Ammon's horn (tissue), 1 donor: ENCODE data around the gene CLSTN3.

Experiments used
- DNase-seq: peaks from one replicate; pipeline ENCODE4 v3.0.0-alpha.2; 2016; ENCODE audit warnings: low spot score

Gene CLSTN3

DNA sequence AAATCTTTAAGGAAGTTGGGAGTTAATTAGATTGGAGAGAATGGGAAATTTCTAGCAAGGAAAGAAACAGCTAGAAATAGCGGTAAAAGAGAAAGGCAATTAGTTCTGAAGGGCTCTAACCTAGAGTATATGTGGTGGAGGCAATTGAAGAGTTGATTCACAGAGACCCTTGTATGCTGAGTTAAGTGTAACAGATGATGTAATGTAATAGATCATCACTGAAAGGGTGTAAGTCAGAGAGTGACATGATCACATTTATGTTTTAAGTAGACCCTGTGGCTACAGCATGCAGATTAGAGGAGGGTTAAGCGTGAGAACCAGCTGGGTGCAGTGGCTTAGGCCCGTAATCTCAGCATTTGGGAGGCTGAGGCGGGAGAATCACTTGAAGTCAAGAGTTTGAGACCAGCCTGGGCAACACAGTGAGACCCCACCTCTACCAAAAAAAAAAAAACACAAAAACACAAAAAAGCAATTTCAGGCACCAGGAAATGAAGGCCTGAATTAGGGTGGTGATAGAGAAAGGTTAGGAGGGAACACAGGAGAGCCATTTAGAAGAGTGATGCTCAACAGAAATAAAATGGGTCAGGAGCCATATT, 4.4 kb upstream of the CLSTN3 start:
- DNase-seq: no peak

DNA sequence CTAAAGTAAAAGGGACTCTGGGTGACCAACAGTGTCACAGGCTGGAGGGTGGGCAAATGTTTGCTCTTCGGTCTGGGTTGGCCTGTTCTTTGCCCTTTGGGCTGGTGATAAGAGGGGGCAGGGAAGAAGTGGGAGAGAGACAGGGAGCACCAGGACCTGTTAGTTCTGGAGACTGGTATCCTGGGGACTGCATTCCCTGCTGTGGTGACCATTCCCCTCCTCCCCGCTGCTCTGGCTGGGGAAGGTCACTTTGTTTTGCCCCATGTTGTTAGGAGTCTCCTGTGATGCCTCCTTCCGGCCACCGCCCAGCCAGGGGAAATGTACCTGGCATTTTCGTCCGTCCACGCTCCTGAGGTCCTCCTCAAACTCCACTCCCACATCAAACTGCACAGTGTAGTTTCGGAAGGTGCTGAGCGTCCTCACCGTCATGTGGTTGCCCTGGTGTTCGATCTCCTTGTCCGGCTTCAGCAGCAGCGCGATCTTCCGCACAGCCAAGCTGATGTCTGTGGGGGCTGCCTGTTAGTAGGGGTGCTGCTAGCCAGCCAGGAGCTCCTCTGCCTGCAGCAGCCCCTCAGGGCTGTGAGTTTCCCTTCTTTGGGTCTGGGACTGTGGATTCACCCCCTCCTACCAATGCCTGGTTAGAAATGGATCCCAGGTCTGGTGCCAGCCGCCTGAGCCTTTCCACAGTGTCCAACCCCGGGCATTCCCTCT, 2.1 kb upstream of the CLSTN3 start:
- DNase-seq: no peak

DNA sequence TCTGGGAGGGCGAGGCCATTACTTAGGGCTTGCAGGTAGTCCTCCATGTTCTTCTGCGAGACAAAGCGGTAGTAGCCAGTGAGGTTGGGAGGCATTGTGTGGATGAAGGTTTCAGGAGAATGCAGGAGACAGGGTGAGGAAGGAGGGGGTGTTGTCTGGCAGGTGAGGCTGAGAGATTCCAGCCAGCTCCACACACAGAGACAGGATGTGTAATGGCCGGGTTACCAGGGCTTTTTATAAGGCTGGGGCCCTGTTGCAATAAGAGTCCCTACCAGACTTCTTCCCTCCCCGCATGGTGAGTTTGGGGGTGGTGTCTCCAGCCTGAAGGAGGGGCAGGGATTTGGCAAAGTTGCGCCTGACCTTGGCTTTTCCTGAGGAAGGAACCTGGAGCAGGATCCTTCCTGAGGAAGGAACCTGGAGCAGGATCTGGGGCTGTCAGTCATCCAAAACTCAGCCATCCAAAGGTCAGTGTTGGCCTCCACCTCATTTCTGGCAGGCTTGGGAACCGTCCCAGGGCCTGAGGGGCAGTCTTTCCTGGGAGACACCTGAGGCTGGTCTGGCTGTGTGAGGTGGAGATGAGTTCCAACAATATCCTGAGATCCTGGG, 1.4 kb upstream of the CLSTN3 start, which contains the start of gene RBP5:
Gene RBP5 (minus strand): TSS at position 209 of the 606 bp plus-strand sequence. CDS start 114 bp downstream, at position 95.
- no peak for DNase-seq

- no peak for DNase-seq
These were observed 792 bp upstream of the CLSTN3 start for GRCh38 chr12:7129287-7129871.

DNA sequence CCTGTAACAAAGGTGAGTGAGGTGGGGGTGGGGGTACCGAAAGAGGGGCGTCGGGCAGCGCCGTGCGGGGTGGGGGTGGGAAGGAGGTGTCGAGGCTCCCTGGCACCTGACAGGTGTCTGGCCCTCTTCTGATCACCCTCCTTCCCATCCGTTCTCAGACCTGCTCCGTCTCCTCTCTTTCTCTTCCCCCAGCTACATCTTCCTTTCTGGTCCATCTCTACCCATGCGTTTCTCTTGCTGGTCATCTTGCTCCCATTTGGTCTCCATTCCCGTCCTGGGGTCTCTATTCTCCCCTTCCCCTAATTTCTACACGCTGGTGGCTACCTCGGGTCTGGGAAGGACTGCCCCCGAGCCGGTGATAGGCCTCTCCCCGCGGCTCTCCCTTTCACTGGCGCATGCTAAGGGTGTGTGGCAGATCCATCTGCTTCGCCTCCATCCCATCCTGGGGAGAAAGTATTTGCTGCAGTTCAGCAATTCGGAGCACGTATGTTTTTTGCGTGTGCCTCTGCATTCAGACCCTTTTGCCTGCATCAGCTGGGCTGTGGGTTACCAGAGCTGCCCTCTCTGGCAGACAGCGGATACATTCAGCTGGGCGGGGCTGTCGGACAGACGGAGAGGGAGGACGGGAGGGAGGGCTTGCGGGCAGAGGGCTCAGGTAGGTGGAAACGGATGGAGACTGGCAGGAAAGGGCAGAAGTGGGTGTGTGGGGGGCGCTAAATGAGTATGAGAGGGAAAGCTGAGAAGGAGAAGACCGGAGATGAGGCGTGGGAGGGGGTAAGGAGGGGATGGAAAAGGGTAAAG, 730 bp downstream of the CLSTN3 start:
- peak; percentile 50 for DNase-seq

- no peak for DNase-seq
These were observed 1.3 kb downstream of the CLSTN3 start for GRCh38 chr12:7131502-7131866.

DNA sequence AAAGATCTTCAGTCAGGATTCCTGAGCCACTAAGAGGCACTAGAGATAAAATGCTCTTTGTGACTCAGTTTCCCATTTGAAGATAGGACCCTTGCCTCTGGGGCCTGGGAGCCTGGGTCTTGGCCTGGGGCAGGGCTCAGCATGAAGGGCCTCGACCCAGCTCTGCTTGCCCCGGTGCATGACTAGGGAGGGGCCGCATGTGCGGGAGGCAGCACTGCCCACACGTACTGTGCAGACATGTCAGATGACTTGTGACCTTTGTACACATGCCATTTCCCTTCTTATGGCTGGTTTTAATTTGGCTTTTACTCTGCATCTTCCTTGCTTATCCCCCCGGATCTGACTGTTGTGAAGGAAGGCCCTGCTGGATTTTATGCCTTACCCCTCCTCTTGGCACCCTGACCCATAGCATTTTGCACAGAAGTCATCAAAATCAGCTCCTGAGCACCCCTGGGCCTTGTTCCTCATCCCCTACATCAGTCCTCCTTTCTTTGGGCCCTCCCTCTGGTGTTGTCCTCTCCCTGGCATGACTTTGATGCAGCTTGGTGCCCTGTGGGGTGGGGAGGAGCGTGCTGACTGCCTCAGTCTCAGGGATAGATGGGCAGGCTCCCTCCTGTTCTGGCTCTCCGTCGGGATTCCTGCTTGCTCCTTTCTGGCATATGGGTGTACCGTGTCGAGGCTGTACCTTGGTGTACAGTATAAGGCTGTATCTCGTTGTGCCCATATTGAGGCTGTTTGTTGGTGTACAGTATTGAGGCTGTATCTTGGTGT, 4.4 kb downstream of the CLSTN3 start:
- no peak for DNase-seq

DNA sequence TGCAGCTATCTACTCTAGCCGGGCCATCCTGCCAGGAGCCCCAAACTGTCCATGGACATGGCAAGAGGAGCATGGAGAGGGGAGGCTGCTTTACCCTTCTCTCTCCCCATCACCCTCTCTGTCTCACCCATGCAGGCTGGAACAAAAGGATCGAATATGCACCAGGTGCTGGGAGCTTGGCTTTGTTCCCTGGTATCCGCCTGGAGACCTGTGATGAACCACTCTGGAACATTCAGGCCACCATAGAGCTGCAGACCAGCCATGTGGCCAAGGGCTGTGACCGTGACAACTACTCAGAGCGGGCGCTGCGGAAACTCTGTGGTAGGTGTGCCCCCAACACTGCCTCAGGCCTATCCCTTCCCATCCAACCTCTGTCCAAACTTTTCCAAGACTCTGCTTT, 5.9 kb downstream of the CLSTN3 start:
- no peak for DNase-seq

DNA sequence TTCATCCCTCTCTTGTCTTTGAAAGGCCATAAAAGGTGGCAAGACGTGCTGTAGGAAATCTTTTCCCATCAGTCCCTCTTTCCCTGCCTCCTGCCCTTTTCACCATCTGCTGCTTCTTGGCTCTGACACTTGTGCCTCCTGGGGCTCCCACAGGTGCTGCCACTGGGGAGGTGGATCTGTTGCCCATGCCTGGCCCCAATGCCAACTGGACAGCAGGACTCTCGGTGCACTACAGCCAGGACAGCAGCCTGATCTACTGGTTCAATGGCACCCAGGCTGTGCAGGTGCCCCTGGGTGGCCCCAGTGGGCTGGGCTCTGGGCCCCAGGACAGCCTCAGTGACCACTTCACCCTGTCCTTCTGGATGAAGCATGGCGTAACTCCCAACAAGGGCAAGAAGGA, 6.5 kb downstream of the CLSTN3 start:
- no peak for DNase-seq

DNA sequence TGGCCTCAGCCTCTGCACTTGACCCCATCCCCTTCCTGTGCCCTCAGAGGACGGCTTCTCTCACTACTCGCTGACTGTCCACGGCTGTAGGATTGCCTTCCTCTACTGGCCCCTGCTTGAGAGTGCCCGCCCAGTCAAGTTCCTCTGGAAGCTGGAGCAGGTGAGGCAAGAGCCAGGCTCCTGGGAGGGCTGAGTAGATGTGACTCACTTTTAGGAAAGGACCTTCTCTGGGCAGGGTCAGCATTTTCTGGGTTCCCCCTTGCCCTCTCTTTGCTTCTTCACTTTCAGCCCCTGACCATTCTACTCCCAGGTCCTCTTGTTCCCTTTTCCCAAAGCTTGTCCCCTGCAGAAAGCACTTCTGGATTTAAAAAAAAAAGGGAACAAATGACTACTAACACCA, 7.7 kb downstream of the CLSTN3 start:
- DNase-seq: no peak

GRCh38 chr12:7139200-7139599, 9.0 kb downstream of the CLSTN3 start:
- no peak for DNase-seq

GRCh38 chr12:7141351-7142005, 11.3 kb downstream of the CLSTN3 start:
- no peak for DNase-seq

DNA sequence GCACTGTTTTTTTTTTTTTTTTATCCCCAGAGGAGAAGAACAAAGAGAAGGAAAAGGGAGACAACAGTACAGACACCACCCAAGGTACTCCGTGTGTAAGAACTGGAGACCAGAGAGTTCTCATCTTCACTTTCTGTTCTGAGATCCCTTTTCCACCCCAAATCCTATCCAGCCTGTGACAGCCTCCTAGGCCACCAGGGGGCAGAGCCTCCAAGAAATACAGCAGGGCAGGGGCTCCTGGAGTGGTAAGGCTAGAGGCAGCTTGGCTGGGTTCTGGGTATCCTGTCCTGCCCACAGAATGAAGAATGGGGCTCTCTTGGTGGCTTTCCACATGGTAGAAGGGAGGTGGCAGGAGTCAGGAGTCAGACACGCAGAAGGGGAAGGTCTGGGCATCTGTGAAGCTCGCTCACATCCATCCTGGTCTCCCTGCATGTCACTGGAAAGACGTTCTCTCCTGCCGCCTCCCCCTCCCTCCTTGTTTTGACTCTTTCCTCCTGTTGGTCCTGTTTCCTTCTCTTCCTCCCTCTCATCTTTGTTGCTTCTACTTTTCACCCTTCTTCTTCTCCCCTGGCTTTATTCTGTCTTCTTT, 12.0 kb downstream of the CLSTN3 start:
- DNase-seq: peak; percentile 45

DNA sequence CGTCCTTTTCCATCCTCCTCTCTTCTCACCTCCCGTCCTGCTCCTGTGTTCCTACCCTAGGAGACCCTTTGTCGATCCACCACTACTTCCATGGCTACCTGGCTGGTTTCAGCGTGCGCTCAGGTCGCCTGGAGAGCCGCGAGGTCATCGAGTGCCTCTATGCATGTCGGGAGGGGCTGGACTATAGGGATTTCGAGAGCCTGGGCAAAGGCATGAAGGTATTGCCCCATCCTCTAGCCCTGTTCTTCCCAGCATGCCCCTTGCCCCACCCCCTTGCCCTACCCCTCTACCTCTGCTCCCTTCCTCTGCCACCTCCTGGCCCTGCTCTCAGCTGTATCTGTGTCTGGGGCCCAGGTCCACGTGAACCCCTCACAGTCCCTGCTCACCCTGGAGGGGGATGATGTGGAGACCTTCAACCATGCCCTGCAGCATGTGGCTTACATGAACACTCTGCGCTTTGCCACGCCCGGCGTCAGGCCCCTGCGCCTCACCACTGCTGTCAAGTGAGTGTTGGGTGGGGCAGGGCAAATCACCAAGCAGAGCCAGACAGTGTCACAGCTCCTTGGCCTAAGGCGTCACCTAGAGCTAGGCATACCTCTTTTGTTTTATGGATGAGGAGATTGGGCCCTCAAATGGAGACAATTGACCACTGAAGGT, 12.8 kb downstream of the CLSTN3 start:
- DNase-seq: no peak

DNA sequence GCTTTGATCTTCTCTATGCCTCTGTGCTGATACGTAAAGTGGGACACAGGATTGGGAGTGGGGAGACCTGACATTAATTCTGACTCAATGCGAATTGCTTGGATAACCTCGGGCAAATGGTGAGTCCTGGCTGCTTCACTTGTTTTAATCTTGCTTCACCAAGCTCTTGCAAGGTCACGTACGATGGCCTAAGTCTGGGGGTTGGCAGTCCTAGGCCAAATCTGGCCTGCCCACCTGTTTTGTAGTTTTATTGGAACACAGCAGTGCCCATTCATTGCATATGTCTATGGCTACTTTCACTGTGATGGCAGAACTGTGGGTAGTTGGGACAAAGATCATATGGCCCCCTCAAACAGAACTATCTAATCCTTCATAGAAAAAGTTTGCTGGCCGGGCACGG, 13.4 kb downstream of the CLSTN3 start:
- DNase-seq: no peak

DNA sequence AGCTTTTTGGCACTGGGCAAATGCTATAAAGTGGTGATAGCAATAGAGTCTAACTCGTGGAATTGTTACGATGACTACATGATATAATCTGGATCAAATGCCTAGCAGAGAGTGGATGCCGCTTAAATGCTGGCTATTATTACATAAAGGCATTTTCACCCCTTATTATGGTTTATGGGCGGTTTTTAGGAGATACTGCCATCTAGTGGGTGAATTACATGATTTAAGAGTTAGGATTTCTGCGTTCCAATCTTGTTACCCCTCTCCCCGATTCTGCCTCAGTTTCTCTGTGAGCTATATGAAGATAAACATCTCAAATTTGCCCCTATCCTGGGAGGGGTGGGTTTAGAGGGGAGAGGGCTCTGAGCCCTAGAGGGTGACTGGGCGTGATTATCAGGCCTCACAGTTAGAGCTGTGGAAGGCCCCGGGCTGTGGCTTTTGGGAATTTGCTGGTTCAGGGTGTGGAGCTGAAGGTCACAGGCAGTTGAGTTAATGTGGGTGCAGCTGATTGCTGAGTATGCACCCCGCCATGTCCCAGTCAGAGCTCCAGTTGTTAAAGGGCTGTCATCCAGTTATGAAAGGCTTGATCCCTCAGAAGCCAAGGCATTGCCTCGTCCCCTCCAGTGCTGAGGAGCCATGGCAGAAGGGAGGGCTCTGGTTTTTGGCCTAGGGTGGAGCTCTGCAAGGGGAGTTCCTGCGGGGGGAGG, 14.4 kb downstream of the CLSTN3 start:
- DNase-seq: no peak

- DNase-seq: no peak
These were observed 15.5 kb downstream of the CLSTN3 start for GRCh38 chr12:7145671-7146070.

GRCh38 chr12:7146228-7146627, 16.1 kb downstream of the CLSTN3 start:
- DNase-seq: no peak

GRCh38 chr12:7146906-7147305, 16.7 kb downstream of the CLSTN3 start:
- DNase-seq: no peak
